ENCODE data around the gene PEDS1.

GRCh38 chr20:50153500-50154377, at the start of gene PEDS1:
- TF ChIP-seq CTCF (IDR thresholded peaks at IDR 0.05), result peak in 2 of 3 donors; percentile 14 to 17
- TF ChIP-seq EP300 (IDR thresholded peaks at IDR 0.05), result no peak
- peak; percentile 65 for TF ChIP-seq POLR2A (IDR thresholded peaks at IDR 0.05)

All from ovary (tissue), 3 donors.